Osteoblast (primary cell): ENCODE measurements around the gene ADAM10. TPM values are rescaled to one million over a fixed set of nuclear protein-coding genes. Genes with fewer than 3 reads are reported as not detected.
A peak's percentile ranks its signal among the peaks of the same experiment; 100 is the strongest.

Experiments used
- DNase-seq: peaks from one replicate; pipeline ENCODE4 v3.0.0; 2011; ENCODE audit warnings: low spot score, mixed read lengths; ENCODE audit not compliant: insufficient read length; ENCODE audit errors: missing footprints
- H2AFZ ChIP-seq: 2 replicates; pipeline ENCODE4 v1.6.0; 2011; ENCODE audit warnings: mild to moderate bottlenecking, low read length
- H3K27ac ChIP-seq: 2 replicates; pipeline ENCODE4 v1.5.1; 2011; ENCODE audit warnings: mild to moderate bottlenecking, low read depth, low read length, moderate library complexity
- H3K27me3 ChIP-seq: 2 replicates; pipeline ENCODE4 v1.6.0; 2012; ENCODE audit warnings: mild to moderate bottlenecking, control low read depth, inconsistent platforms, low read length, moderate library complexity; ENCODE audit not compliant: insufficient read depth
- H3K36me3 ChIP-seq: 2 replicates; pipeline ENCODE4 v1.5.1; 2011; ENCODE audit warnings: mild to moderate bottlenecking, low read length, control low read depth, moderate library complexity; ENCODE audit not compliant: insufficient read depth
- H3K4me1 ChIP-seq: 2 replicates; pipeline ENCODE4 v1.5.1; 2011; ENCODE audit warnings: mild to moderate bottlenecking, low read length, control low read depth, moderate library complexity; ENCODE audit not compliant: insufficient read depth
- H3K4me2 ChIP-seq: 2 replicates; pipeline ENCODE4 v1.6.0; 2011; ENCODE audit warnings: mild to moderate bottlenecking, low read length; ENCODE audit not compliant: insufficient read depth
- H3K4me3 ChIP-seq: fragments of 200-600 bp; sonication (generic); 3 replicates; pipeline ENCODE4 v1.5.1; 2012; ENCODE audit warnings: mild to moderate bottlenecking, low read length, inconsistent platforms; ENCODE audit not compliant: insufficient read depth
- H3K79me2 ChIP-seq: 2 replicates; pipeline ENCODE4 v1.6.0; 2012; ENCODE audit warnings: mild to moderate bottlenecking, low read length, control low read depth, inconsistent platforms; ENCODE audit not compliant: insufficient read depth
- H3K9me3 ChIP-seq: 2 replicates; pipeline ENCODE4 v1.5.1; 2011; ENCODE audit warnings: low read depth, low read length, control low read depth
- H4K20me1 ChIP-seq: 2 replicates; pipeline ENCODE4 v1.6.0; 2012; ENCODE audit warnings: mild to moderate bottlenecking, low read length, control low read depth; ENCODE audit not compliant: insufficient read depth
- CTCF ChIP-seq: IDR thresholded peaks from 2 replicates; pipeline ENCODE4 v1.5.1; 2011; ENCODE audit warnings: mild to moderate bottlenecking, low read depth, low read length, moderate library complexity; ENCODE audit errors: extremely low read depth
- total RNA-seq: library from RNA; depleted of rRNA; stranded (reverse); fragments of >200 nt; gene quantifications from 2 replicates; pipeline ENCODE4 v1.2.3, GENCODE V29; 2012

The ADAM10 gene
- total RNA-seq, 1 donor = 122 TPM

- Histone ChIP-seq H3K4me3 (no peak overlapping the region), H3K4me2 (no peak overlapping the region), H3K4me1 (no peaks in the 10 kb centered on the region), H2AFZ (no peak overlapping the region), H3K27ac (no peak overlapping the region), H3K36me3 (no peaks in the 10 kb centered on the region), H3K27me3 (no peaks in the 10 kb centered on the region), H4K20me1 (no peaks in the 10 kb centered on the region), H3K79me2 (no peaks in the 10 kb centered on the region), H3K9me3 (no peaks in the 10 kb centered on the region)
- no peak for DNase-seq
- no peak for TF ChIP-seq CTCF
Observed at GRCh38 chr15:58574631-58575030, 174.9 kb downstream of the ADAM10 start.

GRCh38 chr15:58573270-58573669 lies 176.2 kb downstream of the ADAM10 start:
- DNase-seq = no peak
- Histone ChIP-seq H3K36me3 (no peaks in the 10 kb centered on the region), H3K4me3 (no peak overlapping the region)

GRCh38 chr15:58572521-58572920 lies 177.0 kb downstream of the ADAM10 start:
- Histone ChIP-seq H3K9me3 (no peaks in the 10 kb centered on the region), H2AFZ (no peak overlapping the region), H3K36me3 (no peaks in the 10 kb centered on the region), H3K4me1 (no peaks in the 10 kb centered on the region), H4K20me1 (no peaks in the 10 kb centered on the region), H3K27me3 (no peaks in the 10 kb centered on the region), H3K4me2 (no peak overlapping the region), H3K4me3 (no peak overlapping the region), H3K79me2 (no peaks in the 10 kb centered on the region), H3K27ac (no peak overlapping the region)
- TF ChIP-seq CTCF = no peak
- DNase-seq = no peak

More at GRCh38 chr15:58573270-58573669, 176.2 kb downstream of the ADAM10 start:
- TF ChIP-seq CTCF = no peak
- Histone ChIP-seq H3K27me3 (no peaks in the 10 kb centered on the region), H3K79me2 (no peaks in the 10 kb centered on the region), H2AFZ (no peak overlapping the region), H3K4me1 (no peaks in the 10 kb centered on the region), H3K4me2 (no peak overlapping the region), H3K27ac (no peak overlapping the region), H4K20me1 (no peaks in the 10 kb centered on the region), H3K9me3 (no peaks in the 10 kb centered on the region)

GRCh38 chr15:58571491-58571890 lies 178.0 kb downstream of the ADAM10 start:
- H4K20me1 ChIP-seq = no peaks in the 10 kb centered on the region
- H3K4me2 ChIP-seq = no peak overlapping the region
- peak overlapping the region; percentile 36 for H2AFZ ChIP-seq
- DNase-seq = no peak
- H3K9me3 ChIP-seq = no peaks in the 10 kb centered on the region
- no peak overlapping the region for H3K4me3 ChIP-seq
- H3K36me3 ChIP-seq = no peaks in the 10 kb centered on the region
- no peak overlapping the region for H3K27ac ChIP-seq
- no peaks in the 10 kb centered on the region for H3K4me1 ChIP-seq
- TF ChIP-seq CTCF = no peak
- H3K79me2 ChIP-seq = no peaks in the 10 kb centered on the region
- H3K27me3 ChIP-seq = peaks cover under 1% of the 10 kb centered on the region
